Upper lobe of right lung (tissue), 1 donor: ENCODE measurements around the gene CCDC8. TPM values are rescaled to one million over a fixed set of nuclear protein-coding genes. Genes with fewer than 3 reads are reported as not detected.
A peak's percentile ranks its signal among the peaks of the same experiment; 100 is the strongest.

Source experiments
- ATAC-seq: fragments of 200-7000 bp; cut with Tn5 transposase; one replicate; pipeline ENCODE4 v1.9.1; 2020; ENCODE audit warnings: mild to moderate bottlenecking, moderate library complexity
- DNase-seq: peaks from one replicate; pipeline ENCODE4 v3.0.0-alpha.2; 2020
- H3K27ac ChIP-seq: fragments of 200-600 bp; one replicate; pipeline ENCODE4 v1.8.0; 2022
- H3K27me3 ChIP-seq: fragments of 200-600 bp; one replicate; pipeline ENCODE4 v1.8.0; 2022; ENCODE audit warnings: mild to moderate bottlenecking
- H3K36me3 ChIP-seq: fragments of 200-600 bp; one replicate; pipeline ENCODE4 v1.8.0; 2022
- H3K4me1 ChIP-seq: fragments of 200-600 bp; one replicate; pipeline ENCODE4 v1.8.0; 2022
- H3K4me3 ChIP-seq: fragments of 200-600 bp; one replicate; pipeline ENCODE4 v1.8.0; 2022; ENCODE audit warnings: mild to moderate bottlenecking
- H3K9me3 ChIP-seq: fragments of 200-600 bp; one replicate; pipeline ENCODE4 v1.8.0; 2022
- intact Hi-C: fragments of 100-400 bp; cut with DNase I; formaldehyde crosslinking; loops from one replicate; pipeline ENCODE4 v1.11.0; 2022
- total RNA-seq: library from RNA; stranded (reverse); fragmentation: NEBNext Ultra II Directional; extraction: Animal tissue kit (Norgen Biotek cat#: 25700); gene quantifications from one replicate; pipeline ENCODE4 v1.2.1, GENCODE V29; 2021
- TF ChIP-seq, protein P1 (sequence below): fragments of 200-600 bp; IDR thresholded peaks from one replicate; pipeline ENCODE4 v1.8.0; 2022; ENCODE audit warnings: antibody characterized with exemption
- donor health status: DM: no; HTN: yes; CAD: no; lungs with severe emphysema.

CCDC8 gene
- total RNA-seq, 1 donor from 2014 or later = 8.9 TPM

DNA sequence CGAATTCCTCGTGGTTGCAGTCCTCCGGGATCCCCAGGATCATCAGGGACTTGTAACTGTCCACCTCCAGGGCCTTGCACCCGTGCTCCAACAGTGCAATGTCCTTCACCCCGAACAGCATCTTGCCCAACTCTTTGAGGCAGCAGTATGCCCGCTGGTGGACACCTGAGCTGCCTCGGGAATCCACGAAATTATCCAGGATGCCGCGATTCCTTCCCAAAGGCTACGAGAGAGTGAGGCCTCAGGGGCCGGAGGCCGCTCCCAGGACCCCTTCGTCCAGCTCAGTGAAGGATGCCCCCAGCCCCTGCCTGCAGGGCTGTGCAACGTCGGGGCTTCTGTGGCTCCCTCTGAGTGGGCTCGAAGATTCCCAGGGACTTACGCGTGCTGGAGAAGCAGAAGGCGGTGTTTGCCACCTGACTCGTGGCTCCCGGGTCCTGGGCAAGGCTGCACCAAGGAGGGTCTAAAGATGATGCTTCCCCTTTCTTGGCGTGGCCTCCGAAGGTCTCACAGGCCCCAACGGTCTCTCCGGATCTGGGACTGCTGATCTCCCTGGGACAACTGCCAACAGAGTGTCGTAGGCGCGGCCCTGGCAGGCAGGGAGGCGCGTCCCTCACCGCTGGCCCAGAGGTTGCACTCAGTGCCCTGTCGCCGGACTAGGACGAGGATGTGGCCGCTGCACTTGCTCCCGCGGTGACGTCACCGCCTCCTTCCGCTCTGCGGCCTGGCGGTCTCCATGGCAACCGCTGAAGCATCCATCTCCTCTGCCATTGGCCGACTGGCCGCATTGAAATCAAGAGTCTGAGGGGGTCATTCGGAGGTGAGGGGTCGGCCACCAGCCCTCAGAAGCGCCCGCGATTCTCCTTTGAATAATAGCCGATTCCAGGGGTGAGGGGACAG, 15.1 kb upstream of the CCDC8 start, which contains the start of gene PNMA8C:
TSS of gene PNMA8C (minus strand) at position 698 of the 897 bp plus-strand sequence. CDS start at position 121, 577 bp downstream.
- H3K27me3 ChIP-seq = peaks cover 36% of the 10 kb centered on the region
- H3K27ac ChIP-seq = no peak within 1 kb of the TSS
- DNase-seq (peak; percentile 82), ATAC-seq (peak; percentile 60)
- intact Hi-C loops = no loop called here
- TF ChIP-seq, protein P1, sequence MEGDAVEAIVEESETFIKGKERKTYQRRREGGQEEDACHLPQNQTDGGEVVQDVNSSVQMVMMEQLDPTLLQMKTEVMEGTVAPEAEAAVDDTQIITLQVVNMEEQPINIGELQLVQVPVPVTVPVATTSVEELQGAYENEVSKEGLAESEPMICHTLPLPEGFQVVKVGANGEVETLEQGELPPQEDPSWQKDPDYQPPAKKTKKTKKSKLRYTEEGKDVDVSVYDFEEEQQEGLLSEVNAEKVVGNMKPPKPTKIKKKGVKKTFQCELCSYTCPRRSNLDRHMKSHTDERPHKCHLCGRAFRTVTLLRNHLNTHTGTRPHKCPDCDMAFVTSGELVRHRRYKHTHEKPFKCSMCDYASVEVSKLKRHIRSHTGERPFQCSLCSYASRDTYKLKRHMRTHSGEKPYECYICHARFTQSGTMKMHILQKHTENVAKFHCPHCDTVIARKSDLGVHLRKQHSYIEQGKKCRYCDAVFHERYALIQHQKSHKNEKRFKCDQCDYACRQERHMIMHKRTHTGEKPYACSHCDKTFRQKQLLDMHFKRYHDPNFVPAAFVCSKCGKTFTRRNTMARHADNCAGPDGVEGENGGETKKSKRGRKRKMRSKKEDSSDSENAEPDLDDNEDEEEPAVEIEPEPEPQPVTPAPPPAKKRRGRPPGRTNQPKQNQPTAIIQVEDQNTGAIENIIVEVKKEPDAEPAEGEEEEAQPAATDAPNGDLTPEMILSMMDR = no peak
- no peaks in the 10 kb centered on the region for H3K36me3 ChIP-seq
- H3K4me1 ChIP-seq = peaks cover 13% of the 10 kb centered on the region
- H3K4me3 ChIP-seq = no peak within 1 kb of the TSS
- no peaks in the 10 kb centered on the region for H3K9me3 ChIP-seq

DNA sequence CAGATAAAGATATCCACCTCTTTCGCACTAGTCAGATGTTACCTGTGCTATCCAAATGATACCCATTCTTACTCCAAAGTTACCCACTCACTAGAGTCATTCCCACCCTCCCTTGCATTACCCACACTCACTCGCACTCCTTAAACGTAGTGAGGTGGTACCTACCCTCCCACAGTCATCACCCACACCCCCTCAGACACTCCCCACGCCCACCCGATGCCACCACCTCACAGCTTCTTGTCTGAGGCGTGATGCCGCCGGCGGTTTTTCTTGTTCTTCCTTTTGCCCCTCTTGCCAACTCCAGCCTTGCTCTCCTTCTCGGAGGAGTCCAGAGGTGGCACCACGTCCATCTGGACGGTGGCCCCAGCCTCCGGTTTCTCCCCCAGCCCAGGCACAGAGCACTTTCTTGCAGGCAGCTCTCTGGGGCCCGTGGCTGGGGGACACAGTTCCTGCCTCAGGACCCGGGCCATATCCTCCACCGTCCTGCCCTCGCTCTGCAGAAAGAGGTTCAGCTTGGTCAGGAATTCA, 14.2 kb upstream of the CCDC8 start:
- DNase-seq (no peak), ATAC-seq (no peak)
- H3K4me1 ChIP-seq = peaks cover 13% of the 10 kb centered on the region
- TF ChIP-seq, protein P1 = no peak
- intact Hi-C loops = no loop called here
- H3K36me3 ChIP-seq = no peaks in the 10 kb centered on the region
- H3K9me3 ChIP-seq = no peaks in the 10 kb centered on the region
- H3K4me3 ChIP-seq = no peak overlapping the region
- peaks cover 36% of the 10 kb centered on the region for H3K27me3 ChIP-seq
- H3K27ac ChIP-seq = no peak overlapping the region

DNA sequence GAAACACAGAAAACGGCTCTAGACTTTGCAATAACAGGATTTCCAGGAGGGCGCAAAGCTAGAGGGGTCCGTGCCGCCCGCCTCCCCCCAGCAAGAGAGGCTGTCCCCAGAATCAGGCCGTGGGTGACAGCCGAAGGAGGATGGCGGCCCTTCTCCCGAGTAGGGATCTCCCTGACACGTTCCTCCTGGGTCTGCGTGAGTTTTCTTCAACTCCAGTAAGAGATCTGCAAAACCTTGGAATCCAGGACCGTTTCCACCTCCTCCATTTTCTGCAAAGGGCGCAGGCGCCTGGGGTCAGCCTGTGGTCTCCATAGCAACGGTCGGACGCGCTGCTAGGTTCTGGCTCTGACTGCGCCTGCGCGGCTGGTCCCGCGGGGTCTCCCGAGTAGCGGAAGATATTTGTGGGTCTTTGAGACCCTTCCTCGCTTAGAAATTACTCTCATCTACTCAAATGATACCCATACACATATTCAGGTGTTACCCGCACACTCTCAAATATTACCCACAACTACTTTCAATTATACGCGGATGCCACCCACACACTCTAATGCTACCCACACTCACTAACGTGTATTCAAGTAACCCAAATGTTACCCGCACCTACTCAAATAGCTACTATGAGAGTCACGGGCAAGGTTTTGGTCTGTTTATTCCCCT, 13.3 kb upstream of the CCDC8 start:
- TF ChIP-seq, protein P1 = no peak
- intact Hi-C loops = no loop called here
- Histone ChIP-seq H3K4me1 (peaks cover 13% of the 10 kb centered on the region), H3K4me3 (peak overlapping the region; percentile 56), H3K9me3 (no peaks in the 10 kb centered on the region), H3K27ac (peak overlapping the region; percentile 71), H3K27me3 (peaks cover 33% of the 10 kb centered on the region), H3K36me3 (no peaks in the 10 kb centered on the region)
- ATAC-seq (peak; percentile 70), DNase-seq (peak; percentile 87)

DNA sequence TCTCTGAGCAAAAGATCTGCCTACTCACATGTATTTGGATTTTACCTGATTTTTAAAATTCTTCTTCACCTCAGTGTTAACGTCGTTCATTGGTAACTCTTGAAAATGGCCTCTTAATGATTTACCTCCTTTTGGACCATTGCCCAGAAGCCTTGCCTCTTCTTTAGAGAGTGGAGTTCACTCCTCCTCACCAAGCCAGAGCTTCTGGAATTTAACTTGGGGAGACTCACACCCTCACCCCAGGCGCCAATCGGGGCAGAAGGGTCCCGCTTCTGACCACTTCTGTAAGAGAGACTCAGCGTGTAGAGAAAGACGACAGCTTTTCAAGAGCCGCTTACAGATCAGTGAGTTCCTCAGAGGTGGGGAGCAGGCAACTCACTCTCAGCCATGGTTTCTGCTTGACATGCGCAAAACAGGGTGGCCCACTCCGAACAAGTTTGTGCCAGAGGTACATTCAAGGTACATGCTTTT, 12.7 kb upstream of the CCDC8 start:
- Histone ChIP-seq H3K9me3 (no peaks in the 10 kb centered on the region), H3K27ac (peak overlapping the region; percentile 71), H3K36me3 (no peaks in the 10 kb centered on the region), H3K27me3 (peaks cover 31% of the 10 kb centered on the region), H3K4me1 (peaks cover 13% of the 10 kb centered on the region), H3K4me3 (peak overlapping the region; percentile 56)
- TF ChIP-seq, protein P1 = no peak
- intact Hi-C loops = no loop called here
- DNase-seq = no peak
- ATAC-seq = peak; percentile 50

DNA sequence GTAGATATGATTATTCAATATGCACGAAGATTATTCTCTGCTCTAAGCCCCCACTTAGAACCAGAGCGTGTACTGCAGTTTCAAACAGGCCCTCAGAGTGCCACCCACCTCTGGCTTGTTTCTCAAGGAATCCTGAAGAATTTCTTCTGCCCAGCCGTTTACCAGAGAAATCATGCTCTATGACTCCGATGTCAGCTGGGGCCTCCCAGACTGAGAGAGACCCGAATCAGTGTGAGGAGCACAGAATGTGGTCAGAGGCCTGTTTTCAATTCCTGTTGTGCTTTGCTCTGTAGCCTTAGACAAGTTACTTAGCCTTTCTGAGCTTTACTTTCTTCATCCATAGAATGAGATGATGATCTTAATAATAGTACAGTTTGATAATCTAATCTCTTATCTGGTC, 9.8 kb upstream of the CCDC8 start:
- intact Hi-C loops = no loop called here
- no peaks in the 10 kb centered on the region for H3K9me3 ChIP-seq
- no peaks in the 10 kb centered on the region for H3K36me3 ChIP-seq
- no peak overlapping the region for H3K4me3 ChIP-seq
- TF ChIP-seq, protein P1 = no peak
- peaks cover 19% of the 10 kb centered on the region for H3K27me3 ChIP-seq
- ATAC-seq (no peak), DNase-seq (no peak)
- no peak overlapping the region for H3K27ac ChIP-seq
- H3K4me1 ChIP-seq = peaks cover 7% of the 10 kb centered on the region
